K562 (cell line): ENCODE results near the gene SGIP1. TPM values are rescaled to one million over a fixed set of nuclear protein-coding genes. Genes with fewer than 3 reads are reported as not detected.

Source experiments
- ATAC-seq: fragments of 200-7000 bp; cut with Tn5 transposase; 3 replicates; pipeline ENCODE4 v1.9.1; 2020; ENCODE audit warnings: moderate library complexity
- BruUV-seq: library from RNA; stranded (reverse); fragments of 400-500 nt; replicated peaks from 2 replicates; lab custom pipeline; 2021; lab: Mats Ljungman, UMichigan
- CTCF ChIA-PET: fragments of 300-600 bp; formaldehyde crosslinking; extraction: SDS; loops from one replicate; lab custom pipeline; 2021; ENCODE audit warnings: low intra/inter-chr PET ratio; lab: Yijun Ruan, JAX
- POLR2A ChIA-PET: fragments of 300-600, 350-650 bp; sonication (Branson Sonifier 250); formaldehyde crosslinking; extraction: SDS; loops from one replicate; lab custom pipeline; 2021; ENCODE audit warnings: antibody characterized with exemption, inconsistent platforms; lab: Yijun Ruan, JAX
- DNase-seq, 4 experiments: peaks; one replicate each; pipeline versions ENCODE4 v3.0.0 to v3.0.0-alpha.2; 2011 to 2018; ENCODE audit warnings: low spot score in 3 of 4, mixed read lengths in 3 of 4; ENCODE audit errors: extremely low read depth in 1 of 4
- FAIRE-seq: peaks from 2 replicates; lab custom pipeline; 2011; peaks lifted over from hg19 to GRCh38; lab: Jason Lieb, UNC
- H2AFZ ChIP-seq: 2 replicates; pipeline ENCODE4 v1.6.0; 2011; ENCODE audit warnings: low read depth, low read length, control low read depth, inconsistent platforms
- H3K27ac ChIP-seq: fragments of 200-600 bp; 3 replicates; pipeline ENCODE4 v1.8.0; 2011; ENCODE audit warnings: low read depth, mild to moderate bottlenecking, control low read depth, inconsistent platforms, low read length, moderate library complexity, mixed read lengths; ENCODE audit errors: extremely low read depth
- H3K27me3 ChIP-seq, 2 experiments: fragments of 300-600 bp in 1 of 2; 2 replicates in 1 of 2; 3 replicates in 1 of 2; pipeline versions ENCODE4 v1.6.0 to v1.8.0; 2011; ENCODE audit warnings: inconsistent platforms in 2 of 2, low read length in 2 of 2, mild to moderate bottlenecking in 1 of 2, mixed read lengths in 1 of 2, moderate library complexity in 1 of 2; ENCODE audit not compliant: control insufficient read depth in 2 of 2, insufficient read depth in 2 of 2
- H3K36me3 ChIP-seq: fragments of 300-600 bp; 3 replicates; pipeline ENCODE4 v1.8.0; 2011; ENCODE audit warnings: mild to moderate bottlenecking, low read length, inconsistent platforms; ENCODE audit not compliant: control insufficient read depth, insufficient read depth
- H3K4me1 ChIP-seq, 2 experiments: fragments of 200-600 bp in 1 of 2; replicated peaks in 1 of 2; 2 replicates in 1 of 2; 3 replicates in 1 of 2; pipeline versions ENCODE4 v1.5.1 to v1.8.0; 2011; ENCODE audit warnings: inconsistent platforms in 2 of 2, low read length in 2 of 2, mild to moderate bottlenecking in 1 of 2, mixed read lengths in 1 of 2, moderate library complexity in 1 of 2; ENCODE audit not compliant: control insufficient read depth in 2 of 2, insufficient read depth in 2 of 2
- H3K4me2 ChIP-seq: 2 replicates; pipeline ENCODE4 v1.6.1; 2011; ENCODE audit warnings: low read length, control low read depth, inconsistent platforms, mixed read lengths; ENCODE audit not compliant: insufficient read depth
- H3K4me3 ChIP-seq: fragments of 200-600 bp; sonication (generic), shearing (Covaris generic); 2 replicates; pipeline ENCODE4 v1.5.1; 2016; ENCODE audit warnings: control low read depth, inconsistent platforms
- H3K79me2 ChIP-seq: fragments of 200-600 bp; 3 replicates; pipeline ENCODE4 v1.8.0; 2011; ENCODE audit warnings: low read length, inconsistent platforms; ENCODE audit not compliant: control insufficient read depth, insufficient read depth
- H3K9ac ChIP-seq, 2 experiments: 2 replicates each; pipeline versions ENCODE4 v1.6.0 to v1.6.1; 2011; ENCODE audit warnings: low read depth in 2 of 2, low read length in 2 of 2, control low read depth in 1 of 2, inconsistent platforms in 1 of 2, mild to moderate bottlenecking in 1 of 2, mixed read lengths in 1 of 2; ENCODE audit not compliant: insufficient read depth in 1 of 2
- H3K9me1 ChIP-seq: one replicate; pipeline ENCODE4 v1.6.0; 2011; ENCODE audit warnings: inconsistent platforms, mild to moderate bottlenecking, low read length, moderate library complexity; ENCODE audit not compliant: control insufficient read depth, insufficient read depth
- H3K9me3 ChIP-seq: replicated peaks from 2 replicates; pipeline ENCODE4 v1.5.1; 2011; ENCODE audit warnings: low read depth, low read length, inconsistent platforms; ENCODE audit not compliant: control insufficient read depth, insufficient read depth
- H4K20me1 ChIP-seq: replicated peaks from 2 replicates; pipeline ENCODE4 v1.6.1; 2011; ENCODE audit warnings: low read length, inconsistent platforms, mixed read lengths; ENCODE audit not compliant: control insufficient read depth, insufficient read depth
- GABPA ChIP-seq: fragments of 200-800 bp; sonication (Bioruptor generic); conservative IDR thresholded peaks from 2 replicates; pipeline ENCODE4 v1.6.1; 2016; ENCODE audit warnings: low read depth, missing genetic modification characterization, missing compliant biosample characterization
- GATA2 ChIP-seq: sonication (generic); formaldehyde crosslinking; IDR thresholded peaks from 2 replicates; pipeline ENCODE4 v1.4.0; 2020; ENCODE audit warnings: mild to moderate bottlenecking, missing genetic modification reagents
- NR3C1 ChIP-seq: sonication (generic); formaldehyde crosslinking; IDR thresholded peaks from 2 replicates; pipeline ENCODE4 v1.8.1; 2022; ENCODE audit warnings: missing genetic modification reagents
- NUFIP1 ChIP-seq: fragments of 450-650 bp; IDR thresholded peaks from 2 replicates; pipeline ENCODE4 v1.6.1; 2018; ENCODE audit not compliant: partially characterized antibody
- PHF21A ChIP-seq: fragments of 450-650 bp; IDR thresholded peaks from 2 replicates; pipeline ENCODE4 v1.6.1; 2017; ENCODE audit warnings: low read depth, borderline replicate concordance
- RHOXF2B ChIP-seq: fragments of 250-450 bp; sonication (Bioruptor Pico); conservative IDR thresholded peaks from 2 replicates; pipeline ENCODE4 v1.5.1; 2021
- SMARCA4 ChIP-seq: fragments of 450-650 bp; IDR thresholded peaks from 2 replicates; pipeline ENCODE4 v1.6.1; 2016
- TCF3 ChIP-seq: sonication (generic); formaldehyde crosslinking; IDR thresholded peaks from 2 replicates; pipeline ENCODE4 v1.4.0; 2020; ENCODE audit warnings: mild to moderate bottlenecking, missing genetic modification reagents
- ZNF398 ChIP-seq: fragments of 250-450 bp; sonication (Bioruptor Pico); IDR thresholded peaks from 2 replicates; pipeline ENCODE4 v1.8.0; 2021; ENCODE audit warnings: moderate library complexity, mild to moderate bottlenecking, inconsistent platforms
- ZNF436 ChIP-seq: fragments of 250-450, 450-650 bp; sonication (Bioruptor Pico); formaldehyde crosslinking; IDR thresholded peaks from 2 replicates; pipeline ENCODE4 v1.7.0; 2020; ENCODE audit warnings: mild to moderate bottlenecking
- WGBS: fragments of 100-300 bp; shearing (Covaris generic); methylation state at CpG from one replicate; pipeline ENCODE4 v1.1.6; 2016; ENCODE audit warnings: low coverage, mixed read lengths; ENCODE audit not compliant: insufficient coverage; ENCODE audit errors: missing lambda C conversion rate; 5-methylcytosine and 5-hydroxymethylcytosine counted together
- in situ Hi-C: fragments of 300-500 bp; cut with MboI; formaldehyde crosslinking; loops from 4 replicates; pipeline ENCODE4 v1.15.0; 2018; ENCODE audit warnings: inconsistent platforms, mixed read lengths
- intact Hi-C: fragments of 100-400 bp; cut with micrococcal nuclease; formaldehyde crosslinking; loops from 2 replicates; pipeline ENCODE4 v1.14.2; 2022
- polyA plus RNA-seq, 8 experiments: library from polyadenylated mRNA; depleted of rRNA in 4 of 8; stranded (reverse) in 5 of 8; unstranded in 3 of 8; fragments of >200 nt; fragmentation: Nextera tagmentation in 2 of 8; fragmentation: Illumina TruSeq in 1 of 8; extraction: Ambion mirVana in 2 of 8; extraction: Trizol in 1 of 8; gene quantifications; 2 replicates each; pipeline versions ENCODE4 v1.2.1 to v1.2.3, GENCODE V29; 2011 to 2014; ENCODE audit warnings: inconsistent platforms in 1 of 8, missing spikeins in 1 of 8
- total RNA-seq, 7 experiments: library from RNA; depleted of rRNA in 6 of 7; stranded (reverse); fragments of >200 nt in 6 of 7; fragmentation: Illumina TruSeq in 2 of 7; extraction: Trizol in 2 of 7; gene quantifications; 2 replicates each; pipeline versions ENCODE4 v1.2.1 to v1.2.3, GENCODE V29; 2011 to 2021; ENCODE audit warnings: low replicate concordance in 1 of 7

Gene SGIP1
- total and polyA plus RNA-seq, 9 of the 15 experiments (the other 6 are each of a cell fraction or from before 2014, with no cell fraction given) = 0.07 to 0.35 TPM; not detected in 7

- no peaks in the 10 kb centered on the region for H3K36me3 ChIP-seq
- ATAC-seq (no peak), DNase-seq (no peak), FAIRE-seq (no peak)
- H3K4me3 ChIP-seq = no peak overlapping the region
- CTCF ChIA-PET = no interaction called here
- no peak overlapping the region for H3K4me2 ChIP-seq
- no TSS peak for BruUV-seq
- TF ChIP-seq GABPA (tag) = no peak
- no peak for TF ChIP-seq SMARCA4
- no peak for TF ChIP-seq NR3C1 (CRISPR knock-in tag)
- no peak for TF ChIP-seq ZNF436 (CRISPR knock-in tag)
- TF ChIP-seq PHF21A = no peak
- TF ChIP-seq RHOXF2B (CRISPR knock-in tag) = no peak
- no peak for TF ChIP-seq GATA2 (CRISPR knock-in tag)
- no peak for TF ChIP-seq NUFIP1
- no peak for TF ChIP-seq TCF3 (CRISPR knock-in tag)
- no peak for TF ChIP-seq ZNF398
- no peak overlapping the region for H3K27ac ChIP-seq
- no peak overlapping the region for H3K9ac ChIP-seq
- H3K4me1 ChIP-seq = no peaks in the 10 kb centered on the region
- peaks cover 0 to 4% of the 10 kb centered on the region in 2 experiments; a peak in 2 of 5 replicates for H3K27me3 ChIP-seq
- WGBS = 2% methylated on average over 4 of the region's 4 CpGs
- no peaks in the 10 kb centered on the region for H3K79me2 ChIP-seq
- POLR2A ChIA-PET = interaction anchor here (0.7 kb wide), 1 partner anchor 53 kb away, joined by 3 read pairs; no protein-coding TSS in a partner anchor
- H4K20me1 ChIP-seq = no peaks in the 10 kb centered on the region
- in situ Hi-C loops = no loop called here
- intact Hi-C loops = no loop called here
- H2AFZ ChIP-seq = no peak overlapping the region
- no peaks in the 10 kb centered on the region for H3K9me3 ChIP-seq
- no peaks in the 10 kb centered on the region for H3K9me1 ChIP-seq
Observed at GRCh38 chr1:66546047-66546810, 12.3 kb downstream of the SGIP1 start.
